ENCODE data around the gene TOGARAM2.
A peak's percentile ranks its signal among the peaks of the same experiment; 100 is the strongest.

TOGARAM2 gene

DNA sequence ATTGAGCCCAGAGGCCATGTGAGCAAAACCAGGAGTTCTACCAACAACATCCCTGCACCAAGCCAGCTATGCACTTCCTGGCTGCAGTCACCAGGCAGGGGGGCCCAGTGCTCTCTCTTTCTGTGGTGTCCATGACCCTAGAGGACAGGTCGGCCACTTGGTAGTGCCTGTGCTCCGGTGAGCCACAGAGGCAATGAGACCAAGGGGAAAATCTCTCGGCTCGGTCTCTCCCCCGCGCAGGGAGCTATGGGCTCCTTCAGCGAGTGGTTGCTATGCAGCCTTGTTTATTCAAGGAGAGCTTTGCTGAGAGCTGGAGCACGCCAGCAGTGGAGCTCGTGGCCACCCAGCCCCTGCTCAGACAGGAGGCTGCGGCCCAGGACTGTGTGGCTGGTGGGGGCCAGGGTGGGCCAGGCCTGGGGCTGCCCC is at the start of gene TOGARAM2:
TSS of gene TOGARAM2 (plus strand) at position 283 of the 426 bp plus-strand sequence. CDS start 13,537 bp downstream, outside the sequence.
- no peak for DNase-seq

DNA sequence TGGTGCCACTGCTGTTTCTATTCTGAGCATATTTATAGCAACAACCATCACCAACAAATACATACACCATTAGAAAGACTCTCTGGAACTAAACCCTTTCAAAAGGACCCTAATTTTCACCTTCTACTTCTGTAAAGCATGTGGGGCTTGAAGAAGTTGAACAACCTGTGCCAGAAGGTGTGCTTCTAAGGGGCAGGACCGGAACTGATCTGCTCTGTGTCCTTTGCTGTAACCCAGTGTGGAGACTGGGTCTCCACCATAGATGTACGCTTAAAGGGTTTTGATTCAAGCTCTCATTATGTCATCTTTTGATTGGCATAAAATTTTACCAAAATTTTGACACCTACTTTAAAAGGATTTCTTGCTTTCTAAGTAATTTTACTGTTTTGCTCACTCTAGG is 46.3 kb upstream of the TOGARAM2 start:
- DNase-seq: no peak

DNA sequence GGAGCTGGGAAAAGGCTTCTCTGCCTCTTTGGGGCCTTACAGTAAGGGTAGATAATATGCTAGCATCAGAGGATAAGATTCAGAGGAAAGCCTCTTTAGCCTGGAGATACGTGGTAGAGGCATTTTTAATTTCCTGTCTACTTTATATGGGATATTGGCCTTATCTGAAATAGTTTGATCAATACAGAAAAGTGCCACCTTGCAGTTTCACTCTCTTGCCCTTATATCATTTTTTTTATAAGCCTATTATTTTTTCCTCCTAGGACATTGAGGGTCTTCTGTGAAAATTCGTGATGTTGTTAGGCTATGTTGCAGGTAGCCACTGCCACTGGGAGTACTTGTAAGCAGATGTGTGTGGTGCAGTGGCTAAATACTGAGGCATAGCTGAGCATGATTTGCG is 40.1 kb upstream of the TOGARAM2 start:
- no peak for DNase-seq

DNA sequence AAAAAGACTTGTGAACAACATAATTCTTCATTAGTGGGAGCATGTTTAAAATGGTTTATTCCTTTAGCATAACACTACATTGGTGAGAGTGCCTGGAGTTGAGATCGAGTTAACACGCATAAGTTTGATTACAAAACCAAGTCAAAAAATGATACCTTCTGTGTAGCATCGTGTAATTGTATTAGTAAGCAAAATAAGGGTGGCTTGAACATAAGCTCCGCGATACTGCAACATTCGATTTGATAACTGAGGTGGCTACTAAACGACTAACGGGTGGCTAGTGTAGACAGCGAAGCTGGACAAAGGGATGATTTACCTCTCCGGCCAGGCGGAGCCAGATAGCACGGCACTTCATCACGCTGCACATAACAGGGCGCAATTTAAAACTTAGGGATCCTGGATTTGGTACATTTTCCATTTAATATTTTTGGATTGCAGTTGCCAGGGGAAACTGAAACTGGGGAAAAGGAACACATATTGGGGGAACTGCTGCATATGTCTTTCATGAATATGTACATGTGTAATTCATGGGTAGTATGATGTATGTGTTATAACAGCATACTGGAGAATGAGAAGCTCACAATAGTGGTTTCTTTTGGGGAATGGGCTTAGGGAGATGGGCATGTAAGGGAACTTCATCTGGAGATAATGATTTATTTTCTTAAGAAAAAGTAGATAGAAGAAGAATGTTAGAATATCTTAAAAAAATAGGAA is 36.4 kb upstream of the TOGARAM2 start:
- DNase-seq: no peak

GRCh38 chr2:28948160-28948559 is 32.9 kb upstream of the TOGARAM2 start:
- DNase-seq: no peak

GRCh38 chr2:28949190-28949589 is 31.9 kb upstream of the TOGARAM2 start:
- no peak for DNase-seq

- no peak for DNase-seq
These were observed 31.3 kb upstream of the TOGARAM2 start for GRCh38 chr2:28949617-28950305.

- DNase-seq: no peak
These were observed 30.0 kb upstream of the TOGARAM2 start for GRCh38 chr2:28950941-28951630.

GRCh38 chr2:28951910-28952835 is 28.9 kb upstream of the TOGARAM2 start:
- no peak for DNase-seq

GRCh38 chr2:28952836-28953211 is 28.3 kb upstream of the TOGARAM2 start:
- no peak for DNase-seq

DNA sequence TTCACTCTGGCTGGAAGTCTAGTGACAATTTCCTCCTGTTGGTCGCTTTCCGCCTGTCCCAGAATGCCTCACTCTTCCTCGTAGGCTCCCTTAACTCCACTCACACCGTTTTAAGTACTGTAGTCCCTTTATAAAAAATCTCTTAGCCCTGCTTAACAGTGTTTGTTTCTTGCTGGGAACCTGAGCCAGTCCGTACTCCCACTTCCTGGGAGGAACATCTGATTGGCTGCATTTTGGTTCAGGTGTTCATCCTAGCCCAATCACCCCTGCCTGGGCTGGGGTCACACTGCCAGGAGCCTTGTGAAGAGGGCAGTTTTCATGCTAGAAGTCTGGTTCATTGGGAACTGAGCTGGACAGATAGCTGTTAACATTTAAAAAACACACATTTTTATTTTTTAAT is 25.6 kb upstream of the TOGARAM2 start:
- DNase-seq: no peak

DNA sequence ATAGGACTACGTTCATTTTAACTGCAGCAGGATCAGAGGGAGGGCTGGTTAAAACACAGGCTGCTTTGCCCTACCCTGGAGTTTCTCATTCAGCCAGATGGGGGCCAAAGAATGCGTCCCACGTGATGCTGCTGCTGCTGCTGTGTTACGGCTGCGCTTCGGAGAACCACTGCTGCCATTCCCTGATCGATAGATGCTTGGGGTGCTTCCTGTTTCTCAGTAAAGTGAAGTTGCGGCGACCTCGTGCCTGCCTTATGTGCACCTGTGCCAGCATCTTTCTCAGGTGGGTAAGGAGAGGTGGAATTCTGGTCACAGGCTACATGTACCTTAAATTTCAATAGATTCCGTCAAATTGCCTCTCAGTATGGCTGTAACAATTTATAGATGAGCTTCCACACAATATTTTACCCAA is 24.7 kb upstream of the TOGARAM2 start:
- no peak for DNase-seq

GRCh38 chr2:28956890-28957289 is 24.2 kb upstream of the TOGARAM2 start:
- DNase-seq: no peak

GRCh38 chr2:28958689-28959088 is 22.4 kb upstream of the TOGARAM2 start:
- peak; percentile 56 for DNase-seq

DNA sequence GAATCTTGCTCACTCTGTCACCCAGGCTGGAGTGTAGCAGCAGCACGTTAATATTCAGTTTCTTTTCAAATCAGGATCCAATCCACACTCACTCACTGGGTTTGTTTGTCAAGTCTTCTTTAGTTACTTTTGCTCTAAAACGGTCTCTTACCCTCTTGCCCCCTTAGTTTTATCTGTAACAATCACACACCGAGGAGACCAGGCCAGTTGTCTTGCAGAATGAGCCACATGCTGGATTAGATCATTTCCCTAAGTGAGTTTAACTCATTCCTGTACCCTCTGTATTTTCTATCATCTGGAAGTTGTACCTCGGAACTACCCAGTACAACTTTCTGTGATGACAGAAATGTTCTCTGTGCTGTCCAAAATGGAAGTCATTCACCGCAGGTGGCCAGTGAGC is 20.7 kb upstream of the TOGARAM2 start:
- no peak for DNase-seq

GRCh38 chr2:28962505-28962904 is 18.6 kb upstream of the TOGARAM2 start:
- no peak for DNase-seq

- DNase-seq: no peak
These were observed 10.5 kb upstream of the TOGARAM2 start for GRCh38 chr2:28970464-28971160.

DNA sequence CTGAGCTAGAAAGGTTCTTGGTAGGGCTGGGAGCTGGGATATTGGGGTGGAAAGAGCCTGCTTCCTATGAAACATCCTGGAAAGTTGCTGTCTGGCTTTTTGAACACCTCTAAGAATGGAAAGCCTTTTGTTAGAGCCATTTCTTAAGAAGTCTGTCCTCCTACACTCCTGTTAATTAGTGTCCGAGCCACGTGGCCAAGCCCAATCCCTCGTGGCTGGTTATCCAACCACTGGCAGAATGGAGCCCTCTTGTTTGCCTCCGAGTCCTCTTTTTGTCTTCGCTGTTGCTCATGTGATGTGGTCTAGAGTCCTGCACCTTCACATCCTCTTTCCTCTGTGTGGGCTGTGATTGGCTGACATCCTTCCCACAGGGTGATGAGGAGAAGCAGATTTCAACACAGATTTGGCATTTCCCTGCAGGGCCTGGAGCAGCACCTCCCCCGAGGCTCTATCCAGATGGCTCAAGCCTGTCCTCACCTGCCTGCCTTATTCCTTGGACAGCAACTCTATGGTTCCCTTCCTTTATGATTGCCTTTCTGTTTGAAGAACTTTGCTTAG is 8.2 kb upstream of the TOGARAM2 start:
- no peak for DNase-seq

GRCh38 chr2:28974252-28974651 is 6.8 kb upstream of the TOGARAM2 start:
- no peak for DNase-seq

DNA sequence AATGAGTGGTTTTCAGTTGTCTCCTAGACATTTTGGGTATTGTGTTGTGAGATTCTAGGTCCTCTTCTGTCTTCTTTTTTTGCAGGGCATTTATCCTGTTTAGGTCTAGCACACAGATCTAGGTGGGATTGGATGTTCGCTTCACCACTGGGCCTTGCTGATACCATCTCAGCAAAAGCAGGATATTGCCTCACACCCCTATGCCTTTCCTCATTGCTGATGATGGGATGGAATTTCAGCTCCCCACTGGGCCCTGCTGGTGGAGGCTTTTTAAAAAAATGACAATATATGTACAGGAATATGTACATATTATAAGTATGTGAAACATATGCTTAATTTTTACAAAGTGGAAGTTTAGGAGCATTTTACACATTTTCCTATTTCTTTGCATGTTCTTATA is 5.4 kb upstream of the TOGARAM2 start:
- DNase-seq: no peak

GRCh38 chr2:28976584-28976983 is 4.5 kb upstream of the TOGARAM2 start:
- DNase-seq: peak; percentile 68

Measured in 8988T (cell line).